Measurements from ENCODE around the gene SPOPL.
"Not testable (repeated sequence)": the region's sequence is repeated elsewhere in the genome, so short reads cannot be mapped to it uniquely, and the experiment has no call there.

SPOPL gene

GRCh38 chr2:138501425-138502254 is at the start of gene SPOPL:
Gene SPOPL (plus strand): TSS chr2:138501770. CDS start chr2:138550217, 48,447 bp downstream.
- Histone ChIP-seq H3K27me3 (no peaks in the 10 kb centered on the region), H3K9me3 (replicated peaks in 1 of 11) (no peaks in the 10 kb centered on the region), H3K4me2 (peak within 1 kb of the TSS; percentile 83 to 99 (median 93)), H3K4me3 (peak within 1 kb of the TSS; percentile 87 to 99 (median 90)), H4K20me1 (peaks cover 0 to 41% (median 29%) of the 10 kb centered on the region in 11 experiments; a peak in 15 of 22 replicates), H3K9ac (peak within 1 kb of the TSS; percentile 84 to 94 (median 89)), H3K36me3 (peaks cover 0 to 6% (median 0%) of the 10 kb centered on the region in 11 experiments; a peak in 1 of 22 replicates), H3K4me1 (peaks cover 31 to 67% (median 49%) of the 10 kb centered on the region in 10 experiments), H3K27ac (peak within 1 kb of the TSS; percentile 79 to 91 (median 87))
- TF ChIP-seq Cebpa-rat (IDR thresholded peaks at IDR 0.05): no peak

GRCh38 chr2:138452324-138452723 is 49.2 kb upstream of the SPOPL start:
- Histone ChIP-seq H3K9me3 (replicated peaks in 1 of 11) (0 out of 22 replicates have a peak, but pooled peaks cover 0 to 7% (median 0%) of the 10 kb centered on the region in 11 experiments), H3K9ac (no peak overlapping the region), H3K36me3 (no peaks in the 10 kb centered on the region), H4K20me1 (no peaks in the 10 kb centered on the region), H3K4me1 (no peaks in the 10 kb centered on the region), H3K4me3 (no peak overlapping the region), H3K27ac (no peak overlapping the region), H3K4me2 (no peak overlapping the region), H3K27me3 (no peaks in the 10 kb centered on the region)
- no peak for TF ChIP-seq Cebpa-rat (IDR thresholded peaks at IDR 0.05)

GRCh38 chr2:138453815-138454214 is 47.8 kb upstream of the SPOPL start:
- H3K4me1 ChIP-seq: no peaks in the 10 kb centered on the region
- H3K4me3 ChIP-seq: no peak overlapping the region
- H3K9me3 ChIP-seq (replicated peaks in 1 of 11): peaks cover 0 to 9% (median 0%) of the 10 kb centered on the region in 11 experiments; a peak in 1 of 22 replicates
- no peaks in the 10 kb centered on the region for H3K27me3 ChIP-seq
- TF ChIP-seq Cebpa-rat (IDR thresholded peaks at IDR 0.05): no peak
- no peak overlapping the region for H3K27ac ChIP-seq
- H3K9ac ChIP-seq: no peak overlapping the region
- no peak overlapping the region for H3K4me2 ChIP-seq
- no peaks in the 10 kb centered on the region for H3K36me3 ChIP-seq
- no peaks in the 10 kb centered on the region for H4K20me1 ChIP-seq

- no peak overlapping the region for H3K4me3 ChIP-seq
- no peaks in the 10 kb centered on the region for H3K27me3 ChIP-seq
- no peak overlapping the region for H3K9ac ChIP-seq
- no peak overlapping the region for H3K27ac ChIP-seq
- no peak for TF ChIP-seq Cebpa-rat (IDR thresholded peaks at IDR 0.05)
- H4K20me1 ChIP-seq: no peaks in the 10 kb centered on the region
- no peaks in the 10 kb centered on the region for H3K36me3 ChIP-seq
- H3K4me2 ChIP-seq: no peak overlapping the region
- no peaks in the 10 kb centered on the region for H3K4me1 ChIP-seq
- peaks cover 0 to 9% (median 0%) of the 10 kb centered on the region in 11 experiments; a peak in 1 of 22 replicates for H3K9me3 ChIP-seq (replicated peaks in 1 of 11)
Measured at GRCh38 chr2:138454761-138455160, 46.8 kb upstream of the SPOPL start.

GRCh38 chr2:138455275-138455674 is 46.3 kb upstream of the SPOPL start:
- H3K27ac ChIP-seq: no peak overlapping the region
- TF ChIP-seq Cebpa-rat (IDR thresholded peaks at IDR 0.05): no peak
- H3K9ac ChIP-seq: no peak overlapping the region
- H3K27me3 ChIP-seq: no peaks in the 10 kb centered on the region
- no peaks in the 10 kb centered on the region for H4K20me1 ChIP-seq
- H3K4me1 ChIP-seq: no peaks in the 10 kb centered on the region
- no peak overlapping the region for H3K4me2 ChIP-seq
- H3K4me3 ChIP-seq: no peak overlapping the region
- H3K36me3 ChIP-seq: no peaks in the 10 kb centered on the region
- peaks cover 0 to 9% (median 0%) of the 10 kb centered on the region in 11 experiments; a peak in 1 of 22 replicates for H3K9me3 ChIP-seq (replicated peaks in 1 of 11)

GRCh38 chr2:138455691-138456090 is 45.9 kb upstream of the SPOPL start:
- Histone ChIP-seq H3K9me3 (replicated peaks in 1 of 11) (peaks cover 0 to 9% (median 0%) of the 10 kb centered on the region in 11 experiments; a peak in 2 of 22 replicates), H3K9ac (no peak overlapping the region), H3K4me2 (no peak overlapping the region), H3K4me1 (no peaks in the 10 kb centered on the region), H4K20me1 (no peaks in the 10 kb centered on the region), H3K27me3 (no peaks in the 10 kb centered on the region), H3K36me3 (no peaks in the 10 kb centered on the region), H3K27ac (no peak overlapping the region), H3K4me3 (no peak overlapping the region)
- no peak for TF ChIP-seq Cebpa-rat (IDR thresholded peaks at IDR 0.05)

GRCh38 chr2:138462689-138463088 is 38.9 kb upstream of the SPOPL start:
- H4K20me1 ChIP-seq, H3K4me3 ChIP-seq, H3K4me1 ChIP-seq, H3K27me3 ChIP-seq, H3K27ac ChIP-seq, H3K4me2 ChIP-seq, H3K9ac ChIP-seq, H3K36me3 ChIP-seq: not testable (repeated sequence)
- H3K9me3 ChIP-seq (replicated peaks in 1 of 11): peaks cover 17 to 30% (median 21%) of the 10 kb centered on the region in 11 experiments; a peak in 21 of 22 replicates

- no peak overlapping the region for H3K4me3 ChIP-seq
- no peaks in the 10 kb centered on the region for H3K36me3 ChIP-seq
- no peaks in the 10 kb centered on the region for H4K20me1 ChIP-seq
- no peak overlapping the region for H3K27ac ChIP-seq
- no peak for TF ChIP-seq Cebpa-rat (IDR thresholded peaks at IDR 0.05)
- H3K27me3 ChIP-seq: no peaks in the 10 kb centered on the region
- H3K9ac ChIP-seq: no peak overlapping the region
- no peaks in the 10 kb centered on the region for H3K4me1 ChIP-seq
- no peak overlapping the region for H3K4me2 ChIP-seq
- H3K9me3 ChIP-seq (replicated peaks in 1 of 11): peaks cover 0 to 6% (median under 1%) of the 10 kb centered on the region in 11 experiments; a peak in 9 of 22 replicates
Measured at GRCh38 chr2:138468617-138469016, 33.0 kb upstream of the SPOPL start.

- Histone ChIP-seq H3K36me3 (no peaks in the 10 kb centered on the region), H3K27me3 (no peaks in the 10 kb centered on the region), H3K9me3 (replicated peaks in 1 of 11) (no peaks in the 10 kb centered on the region), H3K9ac (no peak overlapping the region), H3K27ac (no peak overlapping the region), H3K4me3 (no peak overlapping the region), H3K4me2 (no peak overlapping the region), H4K20me1 (no peaks in the 10 kb centered on the region), H3K4me1 (peaks cover 0 to 4% (median 0%) of the 10 kb centered on the region in 10 experiments; a peak in 3 of 20 replicates)
- TF ChIP-seq Cebpa-rat (IDR thresholded peaks at IDR 0.05): no peak
Measured at GRCh38 chr2:138469411-138469810, 32.2 kb upstream of the SPOPL start.

All from BLaER1 treated with 17β-estradiol and CSF1 and Interleukin-3, amounts not matched to agents 10 nM and 100 nM (cell line).